ENCODE measurements around the gene RAB4A.
"Not testable (repeated sequence)": the region's sequence is repeated elsewhere in the genome, so short reads cannot be mapped to it uniquely, and the experiment has no call there.

Gene RAB4A

DNA sequence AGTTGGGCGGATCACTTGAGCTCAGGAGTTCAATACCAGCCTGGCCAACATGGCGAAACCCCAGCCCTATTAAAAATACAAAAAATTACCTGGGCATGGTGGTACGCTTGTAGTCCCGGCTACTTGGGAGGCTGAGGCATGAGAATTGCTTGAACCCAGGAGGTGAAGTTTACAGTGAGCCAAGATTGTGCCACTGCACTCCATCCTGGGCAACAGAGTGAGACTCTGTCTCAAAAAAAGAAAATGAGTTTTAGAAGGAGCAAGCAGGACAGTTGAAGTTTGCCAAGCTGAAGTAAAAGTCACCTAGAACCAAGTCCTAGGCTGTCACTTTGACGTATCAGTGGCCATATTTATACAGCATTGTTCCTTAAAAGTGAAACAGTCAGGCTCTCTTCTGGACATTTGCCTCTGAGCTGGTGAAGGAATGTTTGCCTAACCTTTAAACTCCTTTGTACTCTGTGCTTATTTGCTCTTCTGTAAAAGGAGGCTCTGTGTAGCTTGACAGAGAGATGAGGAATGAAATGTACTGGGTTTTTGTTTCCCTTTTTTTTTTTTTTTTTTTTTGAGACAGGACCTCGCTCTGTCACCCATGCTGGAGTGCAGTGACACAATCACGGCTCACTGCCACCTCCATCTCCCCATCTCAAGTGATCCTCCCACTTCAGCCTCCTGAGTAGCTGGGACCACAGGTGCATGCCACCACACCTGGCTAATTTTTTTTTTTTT is 2.8 kb downstream of the RAB4A start:
- no peak for DNase-seq

DNA sequence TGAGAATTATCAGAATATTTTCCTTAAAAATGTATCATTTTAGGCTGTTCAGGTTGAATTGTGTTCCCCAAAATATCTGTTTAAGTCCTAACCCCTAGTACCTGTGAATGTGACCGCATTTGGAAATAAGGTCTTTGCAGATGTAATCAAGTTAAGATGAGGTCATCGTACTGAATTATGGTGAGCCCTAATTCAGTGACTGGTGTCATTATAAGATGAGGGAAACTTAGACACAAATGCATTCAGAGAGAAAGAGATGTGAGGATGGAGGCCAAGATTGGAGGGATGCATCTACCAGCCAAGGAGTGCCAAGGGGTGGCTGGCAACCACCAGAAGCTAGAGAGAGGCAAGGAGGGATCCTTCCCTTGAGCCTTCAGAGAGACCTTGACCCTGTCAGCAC is 4.1 kb downstream of the RAB4A start:
- DNase-seq: no peak

DNA sequence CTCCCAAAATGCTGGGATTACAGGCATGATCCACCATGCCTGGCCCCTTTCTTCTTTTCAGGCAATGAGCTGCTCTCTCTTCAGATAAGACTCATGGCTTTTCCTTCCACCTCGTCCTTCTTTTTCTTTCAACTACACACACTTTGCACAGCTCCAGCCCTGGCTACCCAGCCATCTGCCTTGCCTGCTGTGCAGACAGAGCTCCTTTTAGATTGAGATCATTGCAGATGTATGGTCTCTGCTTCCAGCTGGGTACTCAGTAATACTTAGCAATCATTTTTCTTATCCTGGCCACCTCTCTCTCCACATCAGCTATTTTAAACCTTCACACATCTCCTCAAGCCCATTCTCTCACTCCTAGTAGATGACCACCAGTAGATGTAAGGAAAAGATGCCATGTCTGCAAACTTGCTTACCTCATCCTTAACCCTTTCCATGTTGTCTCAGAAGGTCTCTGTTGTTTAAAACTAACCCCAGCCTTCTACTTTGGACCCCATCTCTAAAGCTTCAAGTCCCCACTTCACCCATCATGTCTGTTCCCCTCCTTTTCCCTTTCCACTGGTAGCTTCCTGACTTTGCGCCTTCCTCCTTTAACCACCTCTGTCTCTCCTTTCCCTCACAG is 7.3 kb downstream of the RAB4A start:
- no peak for DNase-seq

GRCh38 chr1:229279242-229279641 is 8.3 kb downstream of the RAB4A start:
- no peak for DNase-seq

DNA sequence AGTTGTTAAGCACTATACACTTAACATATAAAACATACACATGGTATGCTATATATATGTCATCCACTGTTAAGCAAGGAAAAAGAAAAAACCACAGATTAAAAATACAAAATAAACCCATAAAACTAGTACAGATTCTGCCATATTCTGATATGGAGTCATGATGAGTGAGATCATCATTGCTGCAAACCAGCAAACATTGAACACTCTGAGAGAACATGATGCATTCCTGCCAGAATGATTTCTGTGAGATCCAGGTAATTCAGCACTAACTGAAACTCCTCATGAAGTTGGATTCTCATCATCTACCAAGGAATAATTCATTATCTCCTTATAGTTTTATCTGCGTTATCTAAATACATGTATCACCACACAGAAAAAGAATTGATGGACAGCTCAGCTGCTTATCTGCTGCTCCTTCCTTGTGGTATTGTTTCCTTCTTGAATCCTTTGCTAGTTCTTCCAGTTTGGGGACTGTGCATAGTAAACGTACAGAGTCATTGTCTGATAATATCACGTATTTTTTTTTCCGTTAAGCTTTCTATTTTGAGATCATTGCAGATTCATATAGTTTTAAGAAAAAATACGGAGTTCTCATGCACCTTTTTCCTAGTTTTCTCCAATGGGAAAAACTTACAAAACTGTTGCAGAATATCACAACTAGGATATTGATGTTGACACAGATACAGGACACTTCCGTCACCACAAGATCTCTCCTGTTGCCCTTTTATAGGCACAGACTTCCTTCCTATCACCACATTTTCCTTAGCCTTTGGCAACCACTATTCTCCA is 9.3 kb downstream of the RAB4A start:
- no peak for DNase-seq

GRCh38 chr1:229280921-229281320 is 10.0 kb downstream of the RAB4A start:
- no peak for DNase-seq

DNA sequence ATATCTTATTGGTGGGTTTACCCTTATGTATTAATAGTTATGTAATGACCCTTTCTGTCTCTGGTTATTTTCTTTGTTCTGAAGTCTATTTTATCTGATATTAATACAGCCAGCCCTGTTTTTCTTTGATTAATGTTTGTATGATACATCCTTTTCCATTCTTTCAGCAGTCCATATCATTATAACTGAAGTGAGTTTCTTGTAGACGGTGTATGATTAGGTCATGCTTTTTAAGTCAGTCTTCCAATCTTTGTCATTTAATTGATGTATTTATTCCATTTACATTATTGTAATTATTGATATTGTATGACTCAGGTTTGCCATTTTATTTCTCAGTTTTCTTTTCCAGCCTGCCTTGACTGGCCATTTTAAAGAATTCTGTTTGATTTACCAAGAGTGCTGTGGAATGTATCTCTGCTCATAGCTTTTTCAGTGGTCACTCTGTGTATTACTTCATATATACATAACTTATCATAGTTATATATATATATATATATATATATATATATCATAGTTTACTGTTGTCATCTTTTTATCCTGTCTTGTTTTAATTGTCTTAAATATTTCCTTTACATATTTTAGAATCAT is 10.5 kb downstream of the RAB4A start:
- DNase-seq: no peak

DNA sequence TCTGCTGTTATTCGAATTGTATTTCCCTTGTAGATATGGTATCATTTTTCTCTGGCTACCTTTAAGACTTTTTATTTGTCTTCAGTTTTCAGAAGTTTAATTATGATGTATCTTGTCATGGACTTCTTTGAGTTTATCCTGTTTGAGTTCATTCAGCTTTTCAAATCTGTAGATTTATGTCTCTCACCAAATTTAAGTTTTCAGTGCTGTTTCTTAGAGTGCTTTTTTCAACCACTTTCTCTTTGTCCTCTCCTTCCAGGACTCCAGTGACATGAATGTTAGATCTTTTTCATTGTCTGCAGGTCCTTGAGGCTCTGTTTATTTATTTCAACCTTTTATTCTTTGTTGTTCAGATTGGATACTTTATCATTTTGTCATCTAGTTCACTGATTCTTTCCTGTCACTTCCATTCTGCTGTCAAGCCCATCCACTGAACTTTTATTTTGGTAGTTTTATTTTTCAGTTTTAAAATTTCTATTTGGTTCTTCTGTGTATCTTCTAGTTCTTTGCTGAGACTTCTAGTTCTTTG is 11.4 kb downstream of the RAB4A start:
- DNase-seq: no peak

DNA sequence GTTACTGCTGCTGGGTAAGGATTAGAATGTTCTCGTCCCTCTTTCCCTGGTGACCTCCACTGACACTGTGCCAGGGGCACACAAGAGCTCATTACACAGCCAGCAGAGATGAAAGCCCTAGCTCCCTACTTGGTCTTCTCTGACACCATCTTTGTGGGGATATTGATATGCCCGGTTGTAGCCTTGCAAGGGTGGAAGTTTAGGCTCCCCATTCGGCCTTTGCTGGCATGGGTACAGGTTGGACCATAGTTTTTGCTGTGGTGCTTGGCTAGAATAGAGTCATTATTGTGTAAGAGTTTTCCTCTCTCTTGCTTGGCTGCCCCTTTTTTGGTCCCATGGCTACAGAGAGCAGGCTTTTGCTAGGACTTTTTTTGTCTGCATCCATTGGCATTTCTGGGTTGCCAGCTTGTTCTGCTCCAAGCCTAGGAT is 12.3 kb downstream of the RAB4A start:
- no peak for DNase-seq

DNA sequence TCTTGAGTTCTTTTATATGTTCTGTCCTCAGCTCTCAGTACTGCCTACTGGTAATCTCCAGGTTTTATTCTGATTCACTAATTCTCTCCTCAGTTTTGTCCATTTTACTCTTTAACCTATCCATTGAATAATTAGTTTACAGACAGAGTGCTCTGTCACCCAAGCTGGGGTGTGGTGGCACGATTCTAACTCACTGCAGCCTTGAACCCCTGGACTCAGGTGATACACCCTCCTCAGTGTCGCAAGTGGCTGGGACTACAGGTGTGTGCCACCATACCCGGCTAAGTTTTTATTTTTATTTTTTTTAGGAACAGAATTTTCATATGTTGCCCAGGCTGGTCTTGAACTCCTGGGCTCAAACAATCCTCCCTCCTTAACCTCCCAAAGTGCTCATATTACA is 14.0 kb downstream of the RAB4A start:
- DNase-seq: no peak

DNA sequence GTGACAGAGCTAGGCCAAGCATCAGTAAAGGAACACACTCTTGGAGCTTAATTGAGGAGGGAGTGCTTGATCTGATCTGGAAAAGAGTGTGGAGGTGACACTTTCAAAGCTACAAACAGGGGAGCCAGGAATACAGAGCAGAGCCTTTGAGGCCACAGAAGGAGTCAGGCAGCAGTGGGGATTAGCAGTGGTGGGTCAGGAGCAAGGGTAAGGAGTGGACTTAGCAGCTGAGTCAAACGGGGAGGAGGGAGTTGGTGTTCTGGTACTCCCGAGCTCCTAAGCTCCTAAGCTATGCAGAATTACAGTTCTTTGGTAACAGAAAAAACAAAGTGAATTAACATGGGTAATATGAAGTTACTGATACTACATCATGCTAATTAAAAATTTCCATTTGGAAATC is 14.5 kb downstream of the RAB4A start:
- DNase-seq: no peak

- no peak for DNase-seq
These were observed 15.3 kb downstream of the RAB4A start for GRCh38 chr1:229286099-229286766.

- no peak for DNase-seq
These were observed 16.4 kb downstream of the RAB4A start for GRCh38 chr1:229287267-229287666.

DNA sequence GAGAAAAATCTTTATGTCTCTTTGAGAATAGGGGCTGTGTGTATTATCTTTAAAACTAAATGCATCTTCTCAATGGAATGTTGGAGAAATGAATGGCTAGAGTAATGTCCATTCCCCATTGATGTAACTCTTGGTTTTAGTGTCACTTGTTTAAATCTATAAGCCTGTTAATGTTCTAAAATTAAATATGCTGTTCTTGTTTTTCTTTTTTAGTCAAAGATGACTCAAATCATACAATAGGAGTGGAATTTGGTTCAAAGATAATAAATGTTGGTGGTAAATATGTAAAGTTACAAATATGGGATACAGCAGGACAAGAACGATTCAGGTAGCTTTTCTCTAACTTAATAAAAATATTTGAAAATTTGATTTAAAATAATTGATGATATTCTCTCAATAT is 17.6 kb downstream of the RAB4A start:
- no peak for DNase-seq

DNA sequence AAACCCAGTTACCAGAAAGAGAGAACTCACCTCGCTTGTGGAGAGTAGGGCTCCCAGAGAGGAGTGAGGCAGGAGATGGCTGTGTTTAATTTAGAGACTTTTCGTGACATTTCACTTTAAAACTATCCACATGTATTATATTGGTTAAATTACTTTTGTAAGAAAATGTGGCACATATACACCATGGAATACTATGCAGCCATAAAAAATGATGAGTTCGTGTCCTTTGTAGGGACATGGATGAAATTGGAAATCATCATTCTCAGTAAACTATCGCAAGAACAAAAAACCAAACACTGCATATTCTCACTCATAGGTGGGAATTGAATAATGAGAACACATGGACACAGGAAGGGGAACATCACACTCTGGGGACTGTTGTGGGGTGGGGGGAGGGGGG is 20.8 kb downstream of the RAB4A start:
- not testable (repeated sequence) for DNase-seq

DNA sequence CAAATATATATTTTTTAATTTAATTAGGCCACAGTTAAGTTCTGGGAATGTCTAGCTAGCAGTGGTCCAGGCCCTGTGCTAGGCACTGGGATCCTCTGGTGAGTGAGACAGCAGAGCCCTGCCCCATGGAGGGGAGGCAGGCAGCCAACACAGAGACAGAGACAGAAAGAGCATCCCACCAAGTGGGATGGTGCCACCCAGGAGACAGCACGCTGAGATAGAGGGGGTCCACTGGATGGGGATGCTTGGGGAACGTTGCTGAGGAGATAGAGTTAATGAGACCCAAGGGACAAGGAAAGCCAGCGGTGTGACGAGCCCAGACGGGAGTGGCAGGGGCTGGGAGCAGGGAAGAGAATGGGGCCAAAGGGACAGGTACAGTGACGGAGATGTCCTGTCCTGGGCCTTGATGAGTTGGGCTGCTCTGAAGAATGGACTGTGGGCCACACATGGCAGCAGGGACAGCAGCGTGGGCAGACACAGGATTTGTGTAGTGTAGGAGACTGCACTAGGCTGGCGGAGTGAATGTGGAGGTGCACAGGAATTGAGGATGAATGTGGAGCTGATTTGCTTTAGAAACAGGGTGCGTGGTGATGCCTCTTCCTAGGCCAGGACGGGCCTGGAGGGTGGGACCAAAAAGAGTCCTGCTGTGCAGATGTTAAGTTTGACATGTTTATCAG is 22.8 kb downstream of the RAB4A start:
- DNase-seq: no peak

GRCh38 chr1:229295745-229296144 is 24.8 kb downstream of the RAB4A start:
- no peak for DNase-seq

- DNase-seq: no peak
These were observed 25.6 kb downstream of the RAB4A start for GRCh38 chr1:229296541-229296941.

GRCh38 chr1:229297746-229298145 is 26.8 kb downstream of the RAB4A start:
- DNase-seq: no peak

DNA sequence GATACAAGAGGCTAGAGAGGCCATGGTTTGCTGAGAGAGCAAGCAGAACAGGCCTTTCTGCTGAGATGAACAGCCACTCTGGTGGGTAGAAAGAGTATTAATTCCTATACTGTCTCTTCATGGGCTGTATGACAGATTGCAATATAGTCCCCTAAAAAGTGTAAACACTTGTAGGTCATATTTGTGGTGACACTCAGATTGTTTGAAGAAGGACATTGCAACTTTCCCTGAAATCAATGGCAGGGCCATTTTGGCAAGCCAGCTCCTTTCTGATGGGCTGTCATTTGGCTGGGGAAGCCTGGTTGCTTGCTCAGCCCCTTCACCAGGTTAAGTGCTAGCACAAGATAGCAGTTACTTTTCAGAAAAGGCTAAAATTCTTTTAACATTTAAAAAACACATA is 27.5 kb downstream of the RAB4A start:
- DNase-seq: no peak

- no peak for DNase-seq
These were observed 28.1 kb downstream of the RAB4A start for GRCh38 chr1:229298887-229299503.
